ENCODE results near the gene PHETA2.

DNA sequence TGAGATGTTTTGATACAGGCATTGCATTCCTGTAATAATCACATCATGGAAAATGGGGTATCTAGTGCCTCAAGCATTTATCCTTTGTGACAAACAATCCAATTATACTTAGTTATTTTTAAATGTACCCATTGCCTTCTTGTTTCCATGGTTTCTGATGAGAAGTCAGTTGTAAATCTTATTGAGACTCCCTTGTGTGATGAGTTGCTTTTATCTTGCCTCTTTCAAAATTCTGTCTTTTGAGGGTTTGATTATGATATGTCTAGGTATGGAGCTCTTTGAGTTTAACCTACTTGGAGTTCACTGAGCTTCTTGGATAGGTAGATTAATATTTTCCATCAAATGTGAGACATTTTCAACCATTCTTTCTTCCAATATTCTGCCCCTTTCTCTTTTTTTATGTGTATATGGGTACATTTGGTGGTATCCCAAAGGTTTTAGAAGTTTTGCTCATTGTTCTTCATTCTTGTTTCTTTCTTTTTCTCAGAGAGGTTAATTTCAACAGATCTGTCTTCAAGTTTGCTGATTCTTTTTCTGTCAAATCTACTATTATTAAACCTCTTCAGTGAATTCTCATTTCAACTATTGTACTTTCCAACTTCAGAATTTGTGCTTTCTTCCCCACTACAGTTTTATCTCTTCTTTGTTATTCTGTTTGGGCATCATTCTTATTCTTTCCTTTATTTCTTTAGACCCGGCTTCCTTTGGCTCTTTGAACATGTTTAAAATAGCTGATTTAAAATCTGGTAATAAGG lies 17.1 kb upstream of the PHETA2 start:
- TF ChIP-seq CTCF (IDR thresholded peaks at IDR 0.05), result no peak
- TF ChIP-seq POLR2A (IDR thresholded peaks at IDR 0.05), result no peak

Measured in testis (tissue), 2 donors.